Dermis microvascular lymphatic vessel endothelial cell (primary cell): Measurements from ENCODE around the gene NPM3. TPM values are rescaled to one million over a fixed set of nuclear protein-coding genes. Genes with fewer than 3 reads are reported as not detected.

ENCODE experiments used
- DNase-seq, 2 donors: peaks; one replicate each; pipeline versions ENCODE4 v3.0.0 to v3.0.0-alpha.2; 2010; ENCODE audit warnings: low read depth in 2 of 2
- total RNA-seq: library from RNA; depleted of rRNA; stranded (reverse); fragments of >200 nt; gene quantifications from 2 replicates; pipeline ENCODE4 v1.2.1, GENCODE V29; 2014

NPM3 gene, protein sequence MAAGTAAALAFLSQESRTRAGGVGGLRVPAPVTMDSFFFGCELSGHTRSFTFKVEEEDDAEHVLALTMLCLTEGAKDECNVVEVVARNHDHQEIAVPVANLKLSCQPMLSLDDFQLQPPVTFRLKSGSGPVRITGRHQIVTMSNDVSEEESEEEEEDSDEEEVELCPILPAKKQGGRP
- total RNA-seq = 71.4 and 127 TPM in 2 replicates

- DNase-seq = peak; percentile 36 to 79
Observed at GRCh38 chr10:101782811-101783735, at the start of gene NPM3. Gene NPM3 (minus strand): TSS chr10:101783446. CDS start chr10:101783390, 56 bp downstream.

DNA sequence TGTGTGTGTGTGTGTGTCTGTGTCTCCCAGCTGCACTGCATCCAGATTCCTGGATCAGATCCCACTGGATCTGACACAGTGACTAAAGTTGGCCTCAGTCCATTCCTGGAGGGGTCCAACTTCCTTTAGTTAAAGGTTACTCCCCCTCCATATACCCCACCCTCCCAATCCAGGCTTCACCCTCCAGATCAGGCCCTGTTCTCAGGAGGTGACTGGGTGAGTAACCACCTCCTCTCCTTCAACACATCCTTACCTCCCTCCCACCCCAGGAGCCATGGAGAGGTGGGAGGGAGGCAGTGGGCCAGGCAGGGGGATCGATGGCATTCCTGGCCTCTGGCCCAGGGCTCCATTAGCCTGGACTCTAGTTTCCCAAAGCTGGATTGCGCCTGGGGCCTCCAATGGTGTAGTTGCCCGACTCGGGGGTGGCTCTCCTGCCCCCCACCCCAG is 49.1 kb upstream of the NPM3 start:
- no peak for DNase-seq

- no peak for DNase-seq
Observed at GRCh38 chr10:101831169-101831811, 48.0 kb upstream of the NPM3 start.

DNA sequence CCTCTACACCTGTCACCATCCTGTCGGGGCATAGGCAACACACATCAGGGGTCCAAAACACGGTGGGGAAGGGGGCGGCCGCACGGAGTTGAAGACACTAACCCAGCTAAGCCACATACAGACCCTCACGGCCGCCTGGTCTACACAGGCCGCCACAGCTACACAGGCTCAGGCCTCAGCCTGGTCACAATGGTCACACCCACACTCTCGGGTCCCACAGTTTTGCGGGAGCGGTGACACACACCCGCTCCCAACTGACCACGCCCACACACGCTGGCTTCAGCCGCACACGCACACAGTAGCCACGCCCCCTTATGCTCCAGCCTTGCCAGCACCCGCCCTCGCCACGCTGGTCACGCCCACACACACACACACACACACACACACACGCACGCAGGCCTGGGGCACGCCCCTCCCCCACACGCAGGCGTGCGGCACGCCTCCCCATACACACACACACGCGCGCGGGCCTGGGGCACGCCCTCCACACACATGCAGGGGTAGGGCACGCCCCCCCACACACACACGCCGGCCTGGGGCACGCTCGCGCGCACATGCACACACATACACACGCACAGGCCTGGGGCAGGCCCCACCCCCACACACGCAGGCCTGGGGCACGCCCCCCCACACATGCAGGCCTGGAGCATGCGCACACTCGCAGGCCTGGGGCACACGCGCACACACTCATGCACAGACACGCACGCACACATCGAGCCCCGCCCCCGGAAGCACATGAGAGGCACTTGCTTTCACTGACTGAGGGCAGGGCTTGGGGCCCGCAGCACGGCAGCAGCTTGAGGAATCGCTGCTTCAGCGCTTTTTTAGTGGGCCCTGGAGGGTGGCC is 47.3 kb upstream of the NPM3 start:
- peak; percentile 85 to 93 for DNase-seq

- peak in 1 of 2 donors; percentile 56 for DNase-seq
Observed at GRCh38 chr10:101829561-101830315, 46.5 kb upstream of the NPM3 start.

GRCh38 chr10:101828766-101829551 is 45.7 kb upstream of the NPM3 start:
- no peak for DNase-seq

- no peak for DNase-seq
Observed at GRCh38 chr10:101827919-101828600, 44.8 kb upstream of the NPM3 start.

DNA sequence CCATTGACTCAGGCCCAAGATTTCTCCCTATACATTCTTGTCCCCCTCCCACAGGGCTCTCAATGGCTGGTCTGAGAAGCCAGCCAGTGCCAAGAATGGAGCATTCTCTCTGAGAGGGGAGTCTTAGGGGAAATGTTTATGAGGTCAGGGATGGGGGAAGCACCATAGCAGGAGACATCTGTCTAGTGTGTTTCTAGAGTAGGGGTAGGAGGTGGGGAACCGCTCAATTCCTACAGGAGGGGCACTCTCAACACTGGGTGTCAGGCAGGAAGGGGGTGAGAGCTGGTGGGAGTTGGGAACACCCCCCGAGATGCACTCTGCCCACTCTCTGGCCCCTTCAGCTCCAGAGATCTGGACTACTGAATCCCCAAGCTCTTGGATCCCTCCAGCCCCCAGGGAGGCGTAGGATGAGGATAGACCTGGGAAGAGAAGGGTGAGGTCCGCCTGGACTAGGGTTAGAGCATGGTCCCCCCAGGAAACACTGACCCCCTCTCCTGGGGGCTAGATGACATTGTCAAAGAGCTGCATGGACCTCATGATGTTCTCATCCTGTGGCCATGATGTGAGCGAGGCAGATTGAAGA is 43.7 kb upstream of the NPM3 start:
- DNase-seq = no peak

- DNase-seq = no peak
Observed at GRCh38 chr10:101824736-101825135, 41.5 kb upstream of the NPM3 start.

DNA sequence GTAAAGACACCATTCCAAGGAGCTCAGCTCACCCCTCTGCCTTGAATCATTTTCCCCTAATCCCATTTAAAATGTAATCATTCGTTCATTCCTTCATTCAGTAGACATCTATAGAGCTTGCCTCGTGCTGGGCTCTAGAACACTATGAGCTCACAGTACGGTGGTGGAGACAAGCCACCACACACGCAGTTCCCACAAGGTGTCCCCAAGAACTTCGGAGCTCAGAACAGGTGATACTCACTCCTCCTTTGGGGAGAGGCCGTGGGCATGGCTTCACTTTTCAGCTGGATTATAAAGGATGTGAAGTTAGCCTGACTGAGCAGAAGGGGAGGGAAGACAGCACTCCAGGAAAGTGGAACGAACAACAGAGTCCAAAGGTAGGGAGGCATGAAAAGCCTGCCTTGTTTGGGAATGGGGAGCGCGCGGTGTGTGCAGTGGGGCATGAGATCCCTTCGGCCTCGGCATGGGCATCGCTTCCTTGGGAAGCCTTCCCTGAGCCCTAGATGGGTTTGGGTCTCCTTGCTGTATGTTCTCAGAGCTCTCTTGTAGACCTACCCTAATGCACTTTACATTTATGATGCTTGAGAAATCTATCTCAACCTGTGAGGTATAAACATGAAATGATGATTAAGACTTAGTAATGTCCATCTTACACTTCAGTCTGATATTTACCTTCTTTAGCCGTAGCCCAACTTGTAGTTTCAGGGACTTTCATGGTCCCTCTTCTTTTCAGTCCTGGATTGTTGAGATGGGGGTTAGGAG is 35.8 kb upstream of the NPM3 start:
- peak in 1 of 2 donors; percentile 20 for DNase-seq

GRCh38 chr10:101818119-101818871 is 35.0 kb upstream of the NPM3 start, which contains the start of gene OGA:
Gene OGA (minus strand): TSS chr10:101818444. CDS start chr10:101818022, 422 bp downstream.
- DNase-seq = peak; percentile 100

DNA sequence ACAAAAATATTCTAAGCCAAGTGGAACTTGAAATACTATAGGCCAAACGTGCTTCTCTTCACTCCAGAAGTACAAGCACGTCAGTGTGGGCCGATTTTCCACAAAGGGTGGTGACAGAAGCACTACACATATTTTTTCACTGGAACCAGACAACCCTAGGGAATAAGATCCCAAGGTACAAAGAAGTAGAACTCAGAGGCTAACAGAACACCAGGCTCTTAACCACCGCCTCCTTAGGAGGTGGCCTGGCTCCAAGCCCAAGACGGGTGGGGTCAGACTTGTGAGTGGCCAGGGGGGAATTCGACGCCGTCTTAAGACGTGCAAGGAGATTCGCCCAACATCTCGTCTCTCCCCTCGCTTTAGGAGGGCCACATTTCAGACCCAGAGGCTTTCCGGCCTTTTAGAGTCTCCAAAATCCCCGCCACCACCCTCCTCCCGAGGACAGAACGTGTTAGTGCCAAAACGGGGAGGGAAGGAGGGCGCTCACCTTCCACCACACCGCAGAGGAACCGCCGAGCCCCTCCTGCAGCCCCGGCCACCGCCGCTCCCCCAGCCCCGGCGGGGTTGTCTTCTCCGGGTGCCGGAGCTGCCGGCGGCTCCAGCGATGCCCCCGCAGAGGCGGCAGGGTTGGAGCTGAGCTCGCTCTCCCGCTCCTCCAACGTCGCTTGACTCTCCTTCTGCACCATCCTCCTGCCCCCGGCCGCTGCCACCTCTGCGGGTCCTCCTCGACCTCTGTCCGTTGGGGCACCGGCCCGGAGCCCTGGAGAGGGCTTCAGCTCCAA is 34.3 kb upstream of the NPM3 start:
- DNase-seq = peak in 1 of 2 donors; percentile 91

GRCh38 chr10:101816913-101817336 is 33.7 kb upstream of the NPM3 start:
- no peak for DNase-seq

DNA sequence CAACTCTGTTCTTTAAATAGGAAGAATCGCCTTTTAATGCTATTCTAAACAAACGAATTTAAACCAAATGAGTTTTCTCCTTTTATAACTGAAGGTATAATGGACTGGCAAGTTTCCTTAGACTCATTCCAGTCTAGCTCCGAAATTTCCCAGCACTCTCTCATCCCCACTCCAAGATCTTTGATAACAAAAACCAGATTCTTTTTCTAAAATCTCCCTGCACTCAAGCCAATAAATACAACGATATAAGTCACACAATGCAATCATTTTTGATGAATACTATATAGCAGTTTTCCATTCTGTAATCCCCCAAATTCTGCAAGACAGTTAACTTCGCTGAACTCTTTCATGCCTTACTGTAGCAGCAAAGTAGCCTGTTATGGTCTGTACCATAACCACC is 33.1 kb upstream of the NPM3 start:
- no peak for DNase-seq

GRCh38 chr10:101814466-101815071 is 31.3 kb upstream of the NPM3 start:
- DNase-seq = no peak

GRCh38 chr10:101812606-101813005 is 29.4 kb upstream of the NPM3 start:
- DNase-seq = no peak
